LNCAP (cell line): Measurements from ENCODE around the gene TMEM125.

Experiments used
- CTCF ChIP-seq: fragments of 450-650 bp; IDR thresholded peaks from 2 replicates; pipeline ENCODE4 v1.5.1; 2017; ENCODE audit warnings: mild to moderate bottlenecking

Gene TMEM125

DNA sequence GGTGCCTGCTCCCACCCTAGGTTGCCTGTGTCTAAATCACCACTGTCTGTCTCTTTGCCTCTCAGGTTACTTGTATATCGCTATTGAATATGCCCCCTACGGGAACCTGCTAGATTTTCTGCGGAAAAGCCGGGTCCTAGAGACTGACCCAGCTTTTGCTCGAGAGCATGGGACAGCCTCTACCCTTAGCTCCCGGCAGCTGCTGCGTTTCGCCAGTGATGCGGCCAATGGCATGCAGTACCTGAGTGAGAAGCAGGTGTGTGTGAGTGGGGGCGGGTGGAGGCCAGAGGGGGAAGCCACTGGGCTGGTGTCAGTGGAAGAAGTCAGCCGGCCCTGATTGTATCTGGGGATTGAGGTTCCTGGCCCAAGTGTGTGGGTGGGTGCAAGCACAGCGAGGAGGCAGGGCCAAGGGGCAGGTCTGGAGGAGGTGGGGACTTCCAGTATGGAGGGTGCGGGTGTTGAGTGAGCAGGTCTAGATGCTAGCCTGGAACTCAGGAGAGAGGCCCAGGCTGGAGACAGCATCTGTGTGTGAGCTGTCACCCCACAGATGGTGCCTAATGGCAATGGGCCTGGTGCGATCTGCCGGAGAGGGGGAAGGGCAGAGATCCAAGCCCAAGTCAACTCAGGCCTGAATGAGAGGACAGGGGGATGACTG, 48.2 kb downstream of the TMEM125 start:
- TF ChIP-seq CTCF = no peak

DNA sequence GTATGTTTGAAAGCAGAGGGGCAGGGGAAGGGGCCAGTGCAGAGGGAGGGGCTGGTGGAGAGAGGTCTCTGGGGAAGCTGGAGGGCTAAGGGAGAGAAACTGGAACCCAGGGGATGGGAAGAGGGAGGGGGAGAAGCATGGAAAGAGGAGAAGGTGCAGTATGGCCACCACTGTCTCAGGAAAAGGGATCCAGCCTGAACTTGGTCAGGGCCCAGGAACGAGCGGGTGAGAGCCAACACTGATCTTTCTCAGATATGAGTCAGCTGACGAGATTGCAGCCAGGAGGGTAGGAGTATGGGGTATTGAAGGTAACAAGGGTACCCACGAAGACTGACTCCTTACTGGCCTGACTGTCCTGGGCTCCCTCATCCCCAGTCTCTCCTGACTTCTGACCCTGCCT, 49.0 kb downstream of the TMEM125 start:
- no peak for TF ChIP-seq CTCF

DNA sequence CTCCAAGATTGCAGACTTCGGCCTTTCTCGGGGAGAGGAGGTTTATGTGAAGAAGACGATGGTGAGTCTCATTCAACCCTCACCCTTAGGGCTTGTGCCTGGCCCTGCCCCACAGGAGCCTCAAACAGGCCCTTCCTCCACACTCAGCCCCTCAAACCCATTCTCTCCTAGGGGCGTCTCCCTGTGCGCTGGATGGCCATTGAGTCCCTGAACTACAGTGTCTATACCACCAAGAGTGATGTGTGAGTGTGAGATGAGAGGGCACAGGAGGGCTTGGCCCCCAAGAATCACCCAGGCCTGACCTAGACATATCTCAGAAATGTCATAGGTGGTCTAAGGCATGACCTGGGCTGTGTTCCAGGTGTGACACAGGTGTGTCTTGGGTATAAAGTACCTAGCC, 49.5 kb downstream of the TMEM125 start:
- no peak for TF ChIP-seq CTCF

- TF ChIP-seq CTCF = no peak
Measured at GRCh38 chr1:43319766-43320165, 50.0 kb downstream of the TMEM125 start.

- TF ChIP-seq CTCF = no peak
Measured at GRCh38 chr1:43321331-43321891, 51.6 kb downstream of the TMEM125 start.

- no peak for TF ChIP-seq CTCF
Measured at GRCh38 chr1:43322506-43322905, 52.7 kb downstream of the TMEM125 start.
